ENCODE data around the gene FBXW8.

DNA sequence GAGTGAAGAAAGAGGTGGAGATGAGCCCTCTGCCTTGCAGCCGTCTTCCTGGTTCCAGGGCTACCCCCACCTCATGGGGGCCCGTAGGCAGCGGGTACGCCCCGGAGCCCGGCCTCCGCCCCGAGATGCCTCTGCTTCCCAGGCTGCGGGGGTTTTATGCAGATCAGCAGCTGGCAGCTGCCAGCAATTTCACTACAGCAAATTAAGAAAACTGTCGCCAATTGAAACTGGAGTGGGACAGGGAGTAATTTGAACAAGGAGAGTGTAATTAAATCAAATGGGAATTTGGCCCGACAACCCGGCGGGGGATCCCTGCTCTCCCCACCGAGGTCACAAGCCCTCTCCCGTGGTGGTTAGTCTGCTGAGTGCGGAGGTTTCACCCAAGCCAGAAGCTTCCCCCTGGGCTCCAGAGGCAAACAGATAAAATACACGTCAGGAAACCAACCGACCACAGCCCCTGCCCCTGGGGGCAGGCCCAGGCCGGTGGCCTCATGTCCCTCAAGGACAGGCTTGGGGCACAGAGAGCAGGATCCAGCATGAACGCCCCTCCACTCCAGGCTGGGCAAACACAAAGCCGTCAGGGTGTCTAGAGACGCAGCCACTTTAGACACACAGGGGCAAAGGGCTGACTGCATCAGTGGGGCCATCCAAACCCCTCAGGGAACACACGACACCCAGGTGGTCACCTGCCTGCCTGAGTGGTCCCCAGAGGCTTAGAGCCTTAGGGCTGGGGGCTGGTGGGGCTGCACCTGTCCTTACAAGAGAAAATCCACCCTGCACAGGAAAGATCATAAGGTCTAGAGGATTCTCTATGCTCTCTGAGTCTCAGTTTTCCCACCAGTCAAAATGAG lies 134.6 kb downstream of the FBXW8 start:
- TF ChIP-seq, protein P1, sequence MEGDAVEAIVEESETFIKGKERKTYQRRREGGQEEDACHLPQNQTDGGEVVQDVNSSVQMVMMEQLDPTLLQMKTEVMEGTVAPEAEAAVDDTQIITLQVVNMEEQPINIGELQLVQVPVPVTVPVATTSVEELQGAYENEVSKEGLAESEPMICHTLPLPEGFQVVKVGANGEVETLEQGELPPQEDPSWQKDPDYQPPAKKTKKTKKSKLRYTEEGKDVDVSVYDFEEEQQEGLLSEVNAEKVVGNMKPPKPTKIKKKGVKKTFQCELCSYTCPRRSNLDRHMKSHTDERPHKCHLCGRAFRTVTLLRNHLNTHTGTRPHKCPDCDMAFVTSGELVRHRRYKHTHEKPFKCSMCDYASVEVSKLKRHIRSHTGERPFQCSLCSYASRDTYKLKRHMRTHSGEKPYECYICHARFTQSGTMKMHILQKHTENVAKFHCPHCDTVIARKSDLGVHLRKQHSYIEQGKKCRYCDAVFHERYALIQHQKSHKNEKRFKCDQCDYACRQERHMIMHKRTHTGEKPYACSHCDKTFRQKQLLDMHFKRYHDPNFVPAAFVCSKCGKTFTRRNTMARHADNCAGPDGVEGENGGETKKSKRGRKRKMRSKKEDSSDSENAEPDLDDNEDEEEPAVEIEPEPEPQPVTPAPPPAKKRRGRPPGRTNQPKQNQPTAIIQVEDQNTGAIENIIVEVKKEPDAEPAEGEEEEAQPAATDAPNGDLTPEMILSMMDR (tag by site-specific recombination; IDR thresholded peaks at IDR 0.05), result no peak
- TF ChIP-seq ZNF274 (IDR thresholded peaks at IDR 0.05; ENCODE audit: low read length) (no peak), ZNF274 (tag by site-specific recombination; IDR thresholded peaks at IDR 0.05; ENCODE audit: borderline replicate concordance) (no peak), TCF7L2 (IDR thresholded peaks at IDR 0.05; ENCODE audit: borderline replicate concordance, low read depth, low read length) (no peak)
